ENCODE results near the gene LRRC8B.

- TF ChIP-seq EZH2phosphoT487 (IDR thresholded peaks at IDR 0.05; ENCODE audit: insufficient read depth, low read depth) (no peak), EZH2 (IDR thresholded peaks at IDR 0.05; ENCODE audit: insufficient read depth, poor library complexity, severe bottlenecking) (no peak)
Observed at GRCh38 chr1:89616844-89617627, 92.4 kb downstream of the LRRC8B start.

Data from GM23248 (cell line).